Measurements from ENCODE around the gene TPRX2.
"Not testable (repeated sequence)": the region's sequence is repeated elsewhere in the genome, so short reads cannot be mapped to it uniquely, and the experiment has no call there.

The TPRX2 gene

DNA sequence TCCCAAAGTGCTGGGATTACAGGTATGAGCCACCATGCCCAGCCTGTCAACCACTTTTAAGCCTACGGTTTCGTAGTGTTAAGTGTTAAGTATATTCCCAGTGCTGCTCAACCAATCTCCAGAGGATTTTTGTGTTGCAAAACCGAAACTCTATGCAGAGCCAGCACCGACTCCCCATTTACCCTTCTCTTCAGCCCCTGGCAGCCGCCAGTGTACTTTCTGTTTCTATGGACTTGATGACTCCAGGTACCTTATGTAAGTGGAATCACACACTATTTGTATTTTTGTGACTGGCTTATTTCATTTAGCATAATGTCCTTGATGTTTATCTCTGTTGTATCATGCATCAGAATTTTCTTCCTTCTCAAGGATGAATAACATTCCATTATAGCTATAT is 26.0 kb downstream of the TPRX2 start:
- no peak for DNase-seq (ENCODE audit: low spot score)
- no peaks in the 10 kb centered on the region for H3K4me1 Mint-ChIP-seq (ENCODE audit: low read depth)
- H3K9me3 Mint-ChIP-seq = no peaks in the 10 kb centered on the region
- H3K27ac Mint-ChIP-seq = no peak overlapping the region
- no peaks in the 10 kb centered on the region for H3K27me3 Mint-ChIP-seq (ENCODE audit: low read depth)
- no peaks in the 10 kb centered on the region for H3K36me3 Mint-ChIP-seq (ENCODE audit: low read depth)
- no peak overlapping the region for H3K4me3 Mint-ChIP-seq

DNA sequence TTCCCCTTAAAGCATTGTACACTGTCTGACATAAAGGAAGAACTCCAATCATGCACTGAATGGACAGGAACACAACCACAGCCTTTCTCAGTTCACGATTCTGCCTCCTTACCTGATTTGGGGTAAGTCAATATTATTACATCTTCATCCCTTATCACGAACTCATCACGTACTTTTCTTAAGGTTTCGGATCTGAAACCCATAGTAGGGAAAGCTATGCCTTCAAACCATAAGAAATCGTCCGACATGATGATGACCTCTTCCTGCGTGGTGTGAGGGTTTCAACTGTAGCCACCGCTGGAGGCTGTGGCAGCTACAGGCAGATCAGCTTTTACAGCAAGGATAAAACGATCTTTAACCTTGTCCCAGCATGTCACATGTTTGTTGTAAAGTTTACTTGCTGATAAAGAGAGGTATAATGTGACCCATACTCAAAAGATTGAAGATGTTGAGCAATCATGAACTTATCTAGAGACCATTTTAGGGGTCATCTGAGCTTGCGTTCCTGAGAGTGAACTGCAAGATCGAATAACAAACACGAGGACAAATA is 27.1 kb downstream of the TPRX2 start, which contains the start of gene SULT2A1:
Gene SULT2A1 (minus strand): TSS at position 306 of the 550 bp plus-strand sequence. CDS start 58 bp downstream, at position 248.
- no peaks in the 10 kb centered on the region for H3K36me3 Mint-ChIP-seq (ENCODE audit: low read depth)
- H3K4me1 Mint-ChIP-seq (ENCODE audit: low read depth) = no peaks in the 10 kb centered on the region
- no peak for DNase-seq (ENCODE audit: low spot score)
- no peaks in the 10 kb centered on the region for H3K9me3 Mint-ChIP-seq
- no peak within 1 kb of the TSS for H3K4me3 Mint-ChIP-seq
- peaks cover 3% of the 10 kb centered on the region for H3K27me3 Mint-ChIP-seq (ENCODE audit: low read depth)
- H3K27ac Mint-ChIP-seq = no peak within 1 kb of the TSS

DNA sequence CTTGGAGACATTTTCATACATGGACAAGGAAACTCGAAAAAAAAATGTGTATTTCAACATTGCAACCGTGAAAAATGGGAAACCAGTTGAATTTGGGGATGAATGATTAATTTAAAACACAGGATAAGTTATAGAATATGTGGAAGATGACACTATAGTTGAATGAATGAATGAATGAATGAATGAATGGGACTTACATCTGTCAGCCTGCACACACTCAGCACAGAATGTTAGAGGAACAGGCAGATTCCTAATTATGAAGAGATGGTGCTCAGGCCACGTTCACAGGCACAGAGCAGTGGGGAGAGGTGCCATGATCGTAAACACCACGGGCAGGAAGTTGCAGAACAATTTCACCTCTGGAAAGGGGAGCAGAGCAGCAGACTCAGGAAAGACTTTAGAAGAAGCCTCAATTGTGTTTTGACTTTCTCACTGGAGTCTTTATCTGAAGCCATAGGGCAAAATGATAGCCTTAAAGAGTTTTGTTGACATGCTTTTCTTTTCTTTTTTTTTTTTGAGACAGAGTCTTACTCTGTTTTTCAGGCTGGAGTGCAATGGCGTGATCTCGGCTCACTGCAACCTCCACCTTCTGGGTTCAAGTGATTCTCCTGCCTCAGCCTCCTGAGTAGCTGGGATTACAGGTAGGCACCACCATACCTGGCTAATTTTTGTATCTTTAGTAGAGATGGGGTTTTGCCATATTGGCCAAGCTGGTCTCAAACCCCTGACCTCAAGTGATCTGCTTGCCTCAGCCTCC is 32.0 kb downstream of the TPRX2 start:
- Mint-ChIP-seq H3K27ac (no peak overlapping the region), H3K27me3 (ENCODE audit: low read depth) (peaks cover 3% of the 10 kb centered on the region), H3K4me1 (ENCODE audit: low read depth) (no peaks in the 10 kb centered on the region), H3K4me3 (no peak overlapping the region), H3K9me3 (peaks cover 5% of the 10 kb centered on the region), H3K36me3 (ENCODE audit: low read depth) (no peaks in the 10 kb centered on the region)
- no peak for DNase-seq (ENCODE audit: low spot score)

DNA sequence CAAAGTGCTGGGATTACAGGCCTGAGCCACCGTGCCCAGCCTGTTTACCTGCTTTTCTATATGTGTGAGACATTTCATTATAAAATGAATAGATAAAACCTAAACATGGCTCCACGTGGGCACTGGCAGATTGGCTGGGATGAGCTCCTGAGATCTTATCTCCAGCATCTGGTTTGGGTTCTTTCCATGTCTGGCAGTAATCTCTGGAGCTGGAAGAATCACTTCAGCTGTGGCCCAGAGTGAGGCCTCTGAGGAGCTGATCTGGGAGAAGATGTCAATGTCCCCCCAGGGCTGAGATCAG is 32.5 kb downstream of the TPRX2 start:
- DNase-seq (ENCODE audit: low spot score) = no peak
- Mint-ChIP-seq H3K4me1 (ENCODE audit: low read depth) (no peaks in the 10 kb centered on the region), H3K9me3 (peaks cover 5% of the 10 kb centered on the region), H3K27me3 (ENCODE audit: low read depth) (peaks cover 3% of the 10 kb centered on the region), H3K36me3 (ENCODE audit: low read depth) (no peaks in the 10 kb centered on the region), H3K27ac (no peak overlapping the region), H3K4me3 (no peak overlapping the region)

DNA sequence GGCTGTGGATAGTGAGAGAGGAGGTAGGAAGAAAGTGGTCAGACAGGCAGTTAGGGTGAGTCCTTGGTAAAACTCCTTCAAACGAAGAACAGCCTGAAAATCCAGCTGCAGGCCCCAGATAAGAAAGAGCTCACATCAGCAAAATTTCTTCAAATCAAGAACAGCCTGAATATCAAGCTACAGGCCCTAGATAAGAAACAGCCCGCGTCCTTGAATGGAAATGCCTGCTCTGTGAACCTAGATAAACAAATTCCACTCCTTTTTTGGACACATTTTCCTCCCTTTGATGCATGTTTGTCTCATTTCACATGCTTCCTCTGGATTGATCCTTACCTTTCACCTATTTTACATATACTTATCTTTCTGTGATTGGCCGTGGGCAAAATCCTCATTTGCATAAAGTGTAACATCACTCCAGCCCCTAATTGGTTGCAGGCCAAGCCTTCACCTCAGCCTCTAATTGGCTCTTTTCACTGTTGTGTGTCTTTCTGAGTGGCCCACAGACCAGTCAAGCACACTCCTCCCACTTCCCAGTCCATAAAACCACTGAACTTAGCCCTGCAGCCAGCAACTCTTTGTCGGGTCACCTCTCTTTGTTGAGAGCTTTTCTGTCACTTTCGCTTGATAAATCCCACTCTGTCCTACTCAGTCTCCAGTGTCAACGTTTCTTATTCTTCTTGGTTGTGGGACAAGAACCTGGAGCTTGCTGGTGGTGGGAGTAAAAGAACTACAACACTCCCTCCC is 33.1 kb downstream of the TPRX2 start:
- Mint-ChIP-seq H3K4me1 (ENCODE audit: low read depth) (no peaks in the 10 kb centered on the region), H3K36me3 (ENCODE audit: low read depth) (no peaks in the 10 kb centered on the region), H3K4me3 (no peak overlapping the region), H3K27ac (no peak overlapping the region), H3K9me3 (peaks cover 5% of the 10 kb centered on the region), H3K27me3 (ENCODE audit: low read depth) (peaks cover 3% of the 10 kb centered on the region)
- no peak for DNase-seq (ENCODE audit: low spot score)

DNA sequence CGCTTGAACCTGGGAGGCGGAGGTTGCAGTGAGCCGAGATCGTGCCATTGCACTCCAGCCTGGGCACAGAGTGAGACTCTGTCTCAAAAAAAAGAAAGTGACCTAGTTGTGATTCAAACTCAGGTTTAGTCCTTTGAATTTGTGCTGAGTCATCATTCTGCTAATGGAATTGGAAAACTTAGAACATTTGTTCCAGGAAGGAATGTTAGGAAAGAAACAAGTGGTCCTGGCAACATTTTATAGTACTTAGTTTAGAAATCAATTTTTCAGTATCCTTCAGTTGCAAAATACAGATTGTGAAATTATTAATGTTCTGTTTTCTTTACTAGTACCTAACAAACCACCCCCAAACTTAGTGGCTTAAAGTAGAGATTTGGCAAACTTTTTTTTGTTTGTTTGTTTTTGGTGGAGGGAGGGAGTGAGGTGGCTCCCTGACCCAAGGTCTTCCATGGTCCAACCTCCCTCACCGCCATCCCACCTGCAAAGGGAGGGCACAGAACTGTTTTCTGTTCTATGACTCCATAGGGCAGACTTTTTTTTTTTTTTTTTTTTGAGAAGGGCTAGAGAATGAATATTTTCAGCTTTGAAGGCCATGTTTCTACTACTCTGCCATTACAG is 36.2 kb downstream of the TPRX2 start:
- no peaks in the 10 kb centered on the region for H3K36me3 Mint-ChIP-seq (ENCODE audit: low read depth)
- peaks cover 3% of the 10 kb centered on the region for H3K27me3 Mint-ChIP-seq (ENCODE audit: low read depth)
- no peaks in the 10 kb centered on the region for H3K4me1 Mint-ChIP-seq (ENCODE audit: low read depth)
- DNase-seq (ENCODE audit: low spot score) = no peak
- no peak overlapping the region for H3K4me3 Mint-ChIP-seq
- H3K27ac Mint-ChIP-seq = no peak overlapping the region
- H3K9me3 Mint-ChIP-seq = peaks cover 5% of the 10 kb centered on the region

DNA sequence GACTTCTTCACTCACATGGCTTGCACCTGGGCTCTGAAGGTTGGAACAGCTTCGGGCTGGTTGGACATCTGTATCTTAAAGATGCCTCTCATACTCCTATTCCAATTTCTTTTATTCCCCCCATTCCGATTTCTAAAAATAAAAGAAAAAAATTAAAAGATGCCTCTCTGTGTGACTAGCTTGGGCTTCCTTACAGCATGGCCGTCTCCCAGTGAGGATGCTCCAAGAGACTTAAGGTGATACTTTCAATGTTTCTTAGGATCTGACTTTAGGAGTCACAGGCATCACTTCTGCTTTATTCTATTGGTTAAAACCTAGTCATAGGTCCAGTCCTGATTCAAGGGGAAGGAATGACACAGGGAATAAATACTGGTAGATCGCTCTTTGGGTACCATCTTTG is 37.0 kb downstream of the TPRX2 start:
- Mint-ChIP-seq H3K27ac (no peak overlapping the region), H3K4me3 (no peak overlapping the region), H3K27me3 (ENCODE audit: low read depth) (no peaks in the 10 kb centered on the region), H3K9me3 (peaks cover 5% of the 10 kb centered on the region), H3K4me1 (ENCODE audit: low read depth) (no peaks in the 10 kb centered on the region), H3K36me3 (ENCODE audit: low read depth) (no peaks in the 10 kb centered on the region)
- DNase-seq (ENCODE audit: low spot score) = no peak

DNA sequence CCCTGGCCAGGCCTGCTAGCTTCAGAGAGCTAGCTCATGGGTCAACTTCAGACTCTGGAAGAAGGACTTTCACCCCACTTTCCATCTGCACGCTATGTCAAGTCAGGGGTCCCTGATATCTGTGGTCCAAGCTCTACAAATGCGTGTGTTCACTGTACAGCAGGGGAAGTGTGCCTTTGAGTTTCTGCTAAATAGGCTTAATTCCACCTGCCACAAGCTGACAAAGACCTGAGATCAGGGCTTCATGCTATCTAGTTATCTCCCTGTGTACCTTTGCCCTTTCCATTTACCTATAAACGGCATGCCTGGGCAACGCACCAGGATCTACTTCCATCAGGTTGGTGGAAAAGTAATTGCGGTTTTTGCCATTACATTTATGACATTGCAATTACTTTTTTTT is 37.7 kb downstream of the TPRX2 start:
- H3K27me3 Mint-ChIP-seq (ENCODE audit: low read depth) = no peaks in the 10 kb centered on the region
- no peak for DNase-seq (ENCODE audit: low spot score)
- no peak overlapping the region for H3K27ac Mint-ChIP-seq
- H3K36me3 Mint-ChIP-seq (ENCODE audit: low read depth) = no peaks in the 10 kb centered on the region
- no peaks in the 10 kb centered on the region for H3K4me1 Mint-ChIP-seq (ENCODE audit: low read depth)
- H3K9me3 Mint-ChIP-seq = peaks cover 5% of the 10 kb centered on the region
- H3K4me3 Mint-ChIP-seq = no peak overlapping the region

DNA sequence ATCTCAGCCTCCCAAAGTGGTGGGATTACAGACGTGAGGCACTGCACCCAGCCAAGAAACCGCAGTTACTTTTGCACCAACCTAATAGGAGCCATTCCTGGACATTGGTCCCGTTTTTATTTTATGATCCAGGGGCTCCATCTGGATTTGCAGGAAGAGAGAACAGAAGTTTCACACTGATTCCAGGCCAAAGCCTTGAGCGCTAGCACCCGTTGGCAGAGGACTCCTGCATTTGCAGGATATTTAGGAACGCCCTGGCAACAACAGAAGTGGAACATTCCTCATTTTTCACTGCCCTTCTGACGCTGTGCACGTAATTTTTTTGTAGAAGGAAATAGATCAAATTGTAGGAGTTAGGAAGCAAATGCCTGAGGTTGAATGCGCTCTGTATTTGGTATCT is 38.8 kb downstream of the TPRX2 start:
- DNase-seq (ENCODE audit: low spot score) = no peak
- Mint-ChIP-seq H3K4me3 (no peak overlapping the region), H3K36me3 (ENCODE audit: low read depth) (no peaks in the 10 kb centered on the region), H3K4me1 (ENCODE audit: low read depth) (no peaks in the 10 kb centered on the region), H3K9me3 (no peaks in the 10 kb centered on the region), H3K27ac (no peak overlapping the region), H3K27me3 (ENCODE audit: low read depth) (no peaks in the 10 kb centered on the region)

DNA sequence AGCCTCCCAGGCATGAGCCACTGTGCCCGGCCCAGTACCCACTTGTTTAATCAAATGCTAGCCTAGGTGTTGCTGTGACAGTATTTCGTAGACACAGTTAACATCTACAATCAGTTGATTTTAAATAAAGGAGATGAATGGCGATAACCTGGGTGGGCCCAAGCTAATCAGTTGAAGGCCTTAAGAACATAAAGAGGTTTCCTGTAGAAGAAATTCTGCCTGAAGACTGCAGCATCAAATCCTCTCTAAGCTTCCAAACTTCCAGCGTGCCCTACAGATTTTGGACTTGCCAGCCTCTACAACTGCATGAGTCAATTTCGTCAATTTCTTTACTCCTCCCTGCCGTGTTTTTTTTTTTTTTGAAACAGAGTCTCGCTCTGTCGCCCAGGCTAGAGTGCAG is 40.3 kb downstream of the TPRX2 start:
- H3K27me3 Mint-ChIP-seq (ENCODE audit: low read depth) = no peaks in the 10 kb centered on the region
- DNase-seq (ENCODE audit: low spot score) = no peak
- H3K4me3 Mint-ChIP-seq = no peak overlapping the region
- H3K9me3 Mint-ChIP-seq = no peaks in the 10 kb centered on the region
- H3K4me1 Mint-ChIP-seq (ENCODE audit: low read depth) = no peaks in the 10 kb centered on the region
- no peaks in the 10 kb centered on the region for H3K36me3 Mint-ChIP-seq (ENCODE audit: low read depth)
- H3K27ac Mint-ChIP-seq = no peak overlapping the region

DNA sequence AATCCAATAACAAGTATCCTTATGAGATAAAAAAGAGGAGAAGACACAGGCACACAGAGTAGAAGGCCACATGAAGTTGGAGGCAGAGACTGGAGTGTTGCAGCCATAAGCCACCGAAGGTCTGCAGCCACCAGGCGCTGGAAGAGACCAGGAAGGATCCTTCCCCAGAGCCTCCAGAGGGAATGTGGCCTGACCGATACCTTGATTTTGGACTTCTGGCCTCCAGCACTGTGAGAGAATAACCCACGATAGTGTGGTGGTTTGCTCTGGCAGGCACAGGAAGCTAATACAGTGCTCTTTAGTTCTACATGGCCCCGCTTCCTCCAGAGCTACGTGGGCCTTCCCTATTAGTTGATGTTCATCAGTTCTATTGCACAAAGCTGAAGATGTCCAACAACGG is 42.3 kb downstream of the TPRX2 start:
- H3K27ac Mint-ChIP-seq = no peak overlapping the region
- no peaks in the 10 kb centered on the region for H3K36me3 Mint-ChIP-seq (ENCODE audit: low read depth)
- no peak overlapping the region for H3K4me3 Mint-ChIP-seq
- H3K4me1 Mint-ChIP-seq (ENCODE audit: low read depth) = no peaks in the 10 kb centered on the region
- no peaks in the 10 kb centered on the region for H3K9me3 Mint-ChIP-seq
- no peaks in the 10 kb centered on the region for H3K27me3 Mint-ChIP-seq (ENCODE audit: low read depth)
- no peak for DNase-seq (ENCODE audit: low spot score)

DNA sequence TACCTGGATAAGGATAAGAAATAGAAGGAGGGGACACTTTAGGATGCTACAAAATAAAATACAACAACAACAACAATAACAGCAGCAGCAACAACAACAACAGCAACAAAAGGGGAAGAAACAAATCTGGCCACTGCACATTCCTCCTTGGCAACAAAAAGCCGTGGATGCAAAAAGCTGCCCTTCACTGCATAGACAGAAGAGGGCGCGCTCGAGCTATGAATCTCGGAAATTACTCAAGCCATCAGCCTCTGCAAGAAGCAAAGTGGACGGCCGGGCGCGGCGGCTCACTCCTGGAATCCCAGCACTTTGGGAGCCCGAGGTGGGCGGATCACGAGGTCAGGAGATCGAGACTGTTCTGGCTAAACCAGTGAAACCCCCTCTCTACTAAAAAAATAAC is 50.3 kb downstream of the TPRX2 start:
- not testable (repeated sequence) for H3K4me3 Mint-ChIP-seq; H3K27ac Mint-ChIP-seq; H3K27me3 Mint-ChIP-seq (ENCODE audit: low read depth); H3K4me1 Mint-ChIP-seq (ENCODE audit: low read depth); H3K9me3 Mint-ChIP-seq; H3K36me3 Mint-ChIP-seq (ENCODE audit: low read depth)
- peak; percentile 86 for DNase-seq (ENCODE audit: low spot score)

DNA sequence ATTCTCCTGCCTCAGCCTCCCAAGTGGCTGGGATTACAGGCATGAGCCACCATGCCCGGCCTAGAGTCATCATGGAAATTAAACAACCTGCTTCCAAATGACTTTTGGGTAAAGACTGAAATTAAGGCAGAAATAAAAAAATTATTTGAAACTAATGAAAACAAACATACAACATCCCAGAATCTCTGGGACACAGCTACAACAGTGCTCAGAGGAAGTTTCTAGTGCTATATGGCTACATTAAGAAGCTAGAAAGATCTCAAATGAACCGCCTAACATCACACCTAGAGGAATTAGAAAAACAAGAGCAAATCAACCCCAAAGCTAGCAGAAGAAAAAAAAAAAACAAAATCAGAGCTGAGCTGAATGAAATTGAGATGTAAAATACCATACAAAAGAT is 51.2 kb downstream of the TPRX2 start:
- H3K36me3 Mint-ChIP-seq (ENCODE audit: low read depth); H3K4me1 Mint-ChIP-seq (ENCODE audit: low read depth); DNase-seq (ENCODE audit: low spot score); H3K27ac Mint-ChIP-seq; H3K27me3 Mint-ChIP-seq (ENCODE audit: low read depth); H3K4me3 Mint-ChIP-seq; H3K9me3 Mint-ChIP-seq: not testable (repeated sequence)
